Fibroblast of mammary gland (primary cell): ENCODE data around the gene ZNF213.

Experiments
- DNase-seq: peaks from one replicate; pipeline ENCODE4 v3.0.0-alpha.2; 2010; ENCODE audit warnings: low read depth
- H3K4me3 ChIP-seq: 2 replicates; pipeline ENCODE4 v1.5.1; 2011; ENCODE audit warnings: low read depth, mild to moderate bottlenecking, low read length, moderate library complexity; ENCODE audit not compliant: control insufficient read depth
- TF ChIP-seq, protein P1 (sequence below): conservative IDR thresholded peaks from 2 replicates; pipeline ENCODE4 v1.5.1; 2011; ENCODE audit warnings: low read depth, low read length, inconsistent platforms; ENCODE audit not compliant: control insufficient read depth, insufficient read depth

The ZNF213 gene

DNA sequence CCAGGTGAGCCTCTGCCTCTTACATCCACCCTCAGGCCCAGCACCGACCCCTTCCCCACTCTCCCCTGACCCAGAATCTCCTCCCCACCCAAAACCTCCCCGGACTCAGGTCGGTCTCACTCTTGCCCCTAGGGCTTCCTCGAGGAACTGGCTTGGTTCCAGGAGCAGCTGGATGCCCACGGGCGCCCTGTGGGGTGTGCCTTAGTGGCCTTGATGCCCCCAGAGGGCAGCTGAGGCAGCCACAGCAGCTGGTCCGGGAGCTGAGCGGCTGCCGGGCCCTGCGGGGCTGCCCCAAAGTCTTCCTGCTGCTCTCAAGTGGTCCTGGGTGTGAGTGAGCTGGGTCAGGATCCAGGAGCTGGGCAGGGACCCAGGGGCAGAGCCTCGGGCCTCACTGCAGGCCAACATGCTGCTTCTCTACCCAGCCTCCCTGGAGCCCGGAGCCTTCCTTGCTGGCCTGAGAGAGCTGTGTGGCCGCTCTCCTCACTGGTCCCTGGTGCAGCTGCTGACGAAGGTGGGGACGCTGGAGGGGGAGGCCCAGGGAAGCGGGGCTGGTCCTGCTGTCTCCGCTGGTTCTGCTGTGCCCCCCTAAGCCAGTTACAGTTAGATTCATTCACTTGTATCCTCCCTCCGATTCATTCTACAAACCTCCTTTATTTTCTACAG is 9.6 kb downstream of the ZNF213 start:
- H3K4me3 ChIP-seq = no peak overlapping the region
- no peak for DNase-seq
- TF ChIP-seq, protein P1, sequence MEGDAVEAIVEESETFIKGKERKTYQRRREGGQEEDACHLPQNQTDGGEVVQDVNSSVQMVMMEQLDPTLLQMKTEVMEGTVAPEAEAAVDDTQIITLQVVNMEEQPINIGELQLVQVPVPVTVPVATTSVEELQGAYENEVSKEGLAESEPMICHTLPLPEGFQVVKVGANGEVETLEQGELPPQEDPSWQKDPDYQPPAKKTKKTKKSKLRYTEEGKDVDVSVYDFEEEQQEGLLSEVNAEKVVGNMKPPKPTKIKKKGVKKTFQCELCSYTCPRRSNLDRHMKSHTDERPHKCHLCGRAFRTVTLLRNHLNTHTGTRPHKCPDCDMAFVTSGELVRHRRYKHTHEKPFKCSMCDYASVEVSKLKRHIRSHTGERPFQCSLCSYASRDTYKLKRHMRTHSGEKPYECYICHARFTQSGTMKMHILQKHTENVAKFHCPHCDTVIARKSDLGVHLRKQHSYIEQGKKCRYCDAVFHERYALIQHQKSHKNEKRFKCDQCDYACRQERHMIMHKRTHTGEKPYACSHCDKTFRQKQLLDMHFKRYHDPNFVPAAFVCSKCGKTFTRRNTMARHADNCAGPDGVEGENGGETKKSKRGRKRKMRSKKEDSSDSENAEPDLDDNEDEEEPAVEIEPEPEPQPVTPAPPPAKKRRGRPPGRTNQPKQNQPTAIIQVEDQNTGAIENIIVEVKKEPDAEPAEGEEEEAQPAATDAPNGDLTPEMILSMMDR = no peak

DNA sequence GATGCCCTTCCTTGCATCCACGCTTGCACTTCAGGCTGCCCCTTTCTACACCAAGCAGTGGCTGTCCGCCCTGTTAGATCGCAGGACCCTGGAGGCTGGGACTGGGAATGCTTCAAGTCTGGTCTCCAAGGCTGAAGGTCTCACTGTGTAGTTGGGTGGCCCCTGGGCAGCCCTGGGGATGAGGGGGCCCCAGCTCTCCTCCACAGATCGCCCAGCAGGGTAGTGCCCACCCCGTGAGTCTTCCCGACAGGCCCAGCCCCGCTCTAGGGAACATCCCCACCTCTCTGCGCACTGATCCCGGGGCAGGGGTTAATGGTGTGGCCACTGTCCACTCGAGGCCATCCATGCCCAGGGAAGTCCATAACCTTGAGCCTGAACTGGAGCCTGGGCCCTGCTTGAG is 10.3 kb downstream of the ZNF213 start:
- DNase-seq = no peak
- H3K4me3 ChIP-seq = no peak overlapping the region
- TF ChIP-seq, protein P1 = no peak

DNA sequence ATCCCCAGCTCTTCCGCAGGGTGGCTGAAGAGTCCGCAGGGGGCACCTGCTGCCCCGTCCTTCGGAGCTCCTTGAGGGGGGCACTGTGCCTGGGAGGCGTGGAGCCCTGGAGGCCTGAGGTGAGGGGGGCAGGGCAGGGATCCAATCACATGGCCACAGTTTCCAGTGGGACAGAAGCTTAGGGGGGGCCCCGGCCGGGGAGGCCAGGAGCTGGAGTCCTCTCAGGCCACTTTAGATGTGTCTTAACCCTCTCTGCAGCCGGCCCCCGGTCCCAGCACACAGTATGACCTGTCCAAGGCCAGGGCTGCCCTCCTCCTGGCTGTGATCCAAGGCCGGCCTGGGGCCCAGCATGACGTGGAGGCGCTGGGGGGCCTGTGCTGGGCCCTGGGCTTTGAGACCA is 10.8 kb downstream of the ZNF213 start:
- H3K4me3 ChIP-seq = no peak overlapping the region
- TF ChIP-seq, protein P1 = no peak
- no peak for DNase-seq

DNA sequence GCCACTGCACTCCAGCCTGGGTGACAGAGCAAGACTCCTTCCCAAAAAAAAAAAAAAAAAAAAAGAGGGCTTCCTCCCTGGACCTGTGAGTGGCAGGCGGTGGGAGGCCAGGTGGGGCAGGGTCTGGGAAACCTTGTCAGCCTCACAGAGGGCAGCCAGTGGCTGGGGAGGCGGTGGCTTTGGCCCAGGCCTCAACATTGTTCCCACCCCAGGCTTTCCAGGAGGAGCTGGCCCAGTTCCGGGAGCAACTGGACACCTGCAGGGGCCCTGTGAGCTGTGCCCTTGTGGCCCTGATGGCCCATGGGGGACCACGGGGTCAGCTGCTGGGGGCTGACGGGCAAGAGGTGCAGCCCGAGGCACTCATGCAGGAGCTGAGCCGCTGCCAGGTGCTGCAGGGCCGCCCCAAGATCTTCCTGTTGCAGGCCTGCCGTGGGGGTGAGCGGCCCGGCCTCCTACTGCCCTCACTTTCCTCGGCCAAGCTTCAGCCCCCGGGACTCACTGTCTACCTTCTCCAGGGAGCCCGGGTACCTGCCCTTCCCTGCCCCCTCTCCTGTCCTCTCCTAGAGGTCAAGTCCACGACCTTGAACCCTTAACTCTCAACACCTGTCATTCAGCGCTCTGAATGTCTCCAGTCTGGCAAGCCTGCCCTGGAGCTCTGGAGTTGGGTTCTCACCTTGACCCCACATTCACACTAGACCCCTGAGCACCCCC is 12.4 kb downstream of the ZNF213 start:
- no peak overlapping the region for H3K4me3 ChIP-seq
- TF ChIP-seq, protein P1 = no peak
- DNase-seq = no peak

DNA sequence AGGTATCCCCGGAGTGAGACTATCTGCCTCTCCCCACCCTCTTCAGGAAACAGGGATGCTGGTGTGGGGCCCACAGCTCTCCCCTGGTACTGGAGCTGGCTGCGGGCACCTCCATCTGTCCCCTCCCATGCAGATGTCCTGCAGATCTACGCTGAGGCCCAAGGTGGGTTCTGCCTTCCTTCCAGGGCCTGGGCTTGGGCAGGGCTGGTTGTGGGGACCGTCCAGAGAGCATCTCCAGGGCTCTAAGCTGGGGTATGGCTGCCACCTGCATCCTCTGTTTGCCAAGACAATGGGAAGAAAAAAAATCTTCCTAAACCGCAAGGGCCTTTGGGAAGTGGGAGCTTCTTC is 12.9 kb downstream of the ZNF213 start:
- TF ChIP-seq, protein P1 = no peak
- no peak for DNase-seq
- no peak overlapping the region for H3K4me3 ChIP-seq

DNA sequence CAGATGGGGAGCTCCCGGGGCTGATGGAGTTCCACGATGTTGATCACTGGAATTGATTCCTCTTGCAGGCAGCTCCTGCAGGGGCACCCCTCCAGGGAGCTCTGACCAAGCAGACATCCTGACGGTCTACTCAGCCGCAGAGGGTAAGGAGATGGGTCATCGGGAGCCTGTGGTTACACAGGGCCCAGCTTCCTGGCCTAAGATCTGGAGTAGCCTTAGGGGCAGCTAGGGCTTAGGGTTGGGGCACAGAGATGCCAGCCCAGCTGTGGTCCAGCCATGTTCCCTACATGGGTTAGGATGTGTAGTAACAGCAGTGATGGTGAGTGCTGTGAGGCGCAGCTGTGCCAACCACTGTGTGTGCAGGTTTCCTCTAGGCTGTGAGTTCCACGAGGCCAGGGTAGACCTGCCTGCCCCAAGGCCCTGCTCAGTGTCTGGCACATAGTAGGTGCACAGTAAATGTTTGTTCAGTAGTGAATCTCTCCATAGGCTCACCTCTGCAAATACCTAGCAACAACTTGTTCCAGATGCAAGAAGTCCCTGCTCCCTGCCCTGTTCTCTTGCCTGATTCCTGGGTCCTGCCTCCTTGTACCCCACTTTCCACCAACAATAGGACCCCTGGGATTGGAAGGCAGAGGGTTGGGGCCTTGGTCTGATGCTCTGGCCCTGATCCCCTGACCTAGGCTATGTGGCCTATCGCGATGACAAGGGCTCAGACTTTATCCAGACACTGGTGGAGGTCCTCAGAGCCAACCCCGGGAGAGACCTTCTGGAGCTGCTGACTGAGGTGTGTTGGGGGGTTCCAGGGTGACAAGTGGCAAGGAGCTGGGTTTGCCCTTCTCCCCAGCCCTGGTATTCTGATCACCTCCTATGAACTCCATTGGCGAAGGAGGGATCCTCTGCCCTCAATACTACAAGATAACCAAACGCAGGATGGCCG is 13.7 kb downstream of the ZNF213 start:
- H3K4me3 ChIP-seq = no peak overlapping the region
- no peak for DNase-seq
- TF ChIP-seq, protein P1 = no peak
